Left lobe of liver (tissue), 1 donor: Measurements from ENCODE around the gene TRAIP. TPM values are rescaled to one million over a fixed set of nuclear protein-coding genes. Genes with fewer than 3 reads are reported as not detected.

Source experiments
- total RNA-seq: library from RNA; stranded (reverse); gene quantifications from one replicate; pipeline ENCODE4 v1.2.1, GENCODE V29; 2021
- donor health status: DM: no; HTN: yes; CAD: no.

The TRAIP gene
- total RNA-seq, 1 donor from 2014 or later, result 0.75 TPM

Other genes starting within 250 kb of the TRAIP start
- gene APEH, start 182.2 kb downstream of the TRAIP start, total RNA-seq, result 74.4 TPM
- 838 TPM for gene MST1, start 167.1 kb downstream of the TRAIP start, total RNA-seq
- gene RNF123, start 167.0 kb downstream of the TRAIP start, total RNA-seq, result 59.4 TPM
- not detected for gene AMIGO3, start 136.9 kb downstream of the TRAIP start, total RNA-seq
- gene GMPPB, start 132.6 kb downstream of the TRAIP start, total RNA-seq, result 38.0 TPM
- gene IP6K1, start 70.0 kb downstream of the TRAIP start, total RNA-seq, result 14.6 TPM
- gene CDHR4, start 56.7 kb downstream of the TRAIP start, total RNA-seq, result not detected
- gene INKA1, start 53.3 kb downstream of the TRAIP start, total RNA-seq, result 0.63 TPM
- 33.2 TPM for gene UBA7, start 42.6 kb downstream of the TRAIP start, total RNA-seq
- gene CAMKV, start 13.3 kb upstream of the TRAIP start, total RNA-seq, result not detected
- gene MST1R, start 47.3 kb upstream of the TRAIP start, total RNA-seq, result 1.3 TPM
- gene MON1A, start 73.2 kb upstream of the TRAIP start, total RNA-seq, result 9.4 TPM
- gene RBM6, start 83.6 kb upstream of the TRAIP start, total RNA-seq, result 45.7 TPM
- 50.9 TPM for gene RBM5, start 232.4 kb upstream of the TRAIP start, total RNA-seq